ENCODE results near the gene C1orf232.

The C1orf232 gene

GRCh38 chr1:26126321-26127084 is 42.3 kb downstream of the C1orf232 start:
- TF ChIP-seq TEAD4 (IDR thresholded peaks at IDR 0.05) (no peak), CREB1 (IDR thresholded peaks at IDR 0.05; ENCODE audit: low read depth) (no peak), RAD21 (IDR thresholded peaks at IDR 0.05; ENCODE audit: low read depth) (no peak), EP300 (IDR thresholded peaks at IDR 0.05; ENCODE audit: borderline replicate concordance) (no peak), FOXM1 (IDR thresholded peaks at IDR 0.05; ENCODE audit: borderline replicate concordance, low read depth) (peak; percentile 96), MAX (IDR thresholded peaks at IDR 0.05) (no peak), USF1 (IDR thresholded peaks at IDR 0.05) (no peak), YY1 (IDR thresholded peaks at IDR 0.05; ENCODE audit: low read depth) (no peak), TAF1 (IDR thresholded peaks at IDR 0.05; ENCODE audit: low read depth) (no peak), EGR1 (IDR thresholded peaks at IDR 0.05) (no peak), CEBPB (IDR thresholded peaks at IDR 0.05) (peak; percentile 71), NFIC (IDR thresholded peaks at IDR 0.05) (no peak), TCF12 (IDR thresholded peaks at IDR 0.05; ENCODE audit: low read depth) (0 out of 2 replicates have a peak, but pooled peaks have one; percentile 14), ZBTB7A (IDR thresholded peaks at IDR 0.05; ENCODE audit: low read depth) (no peak)
- TF ChIP-seq, protein P1, sequence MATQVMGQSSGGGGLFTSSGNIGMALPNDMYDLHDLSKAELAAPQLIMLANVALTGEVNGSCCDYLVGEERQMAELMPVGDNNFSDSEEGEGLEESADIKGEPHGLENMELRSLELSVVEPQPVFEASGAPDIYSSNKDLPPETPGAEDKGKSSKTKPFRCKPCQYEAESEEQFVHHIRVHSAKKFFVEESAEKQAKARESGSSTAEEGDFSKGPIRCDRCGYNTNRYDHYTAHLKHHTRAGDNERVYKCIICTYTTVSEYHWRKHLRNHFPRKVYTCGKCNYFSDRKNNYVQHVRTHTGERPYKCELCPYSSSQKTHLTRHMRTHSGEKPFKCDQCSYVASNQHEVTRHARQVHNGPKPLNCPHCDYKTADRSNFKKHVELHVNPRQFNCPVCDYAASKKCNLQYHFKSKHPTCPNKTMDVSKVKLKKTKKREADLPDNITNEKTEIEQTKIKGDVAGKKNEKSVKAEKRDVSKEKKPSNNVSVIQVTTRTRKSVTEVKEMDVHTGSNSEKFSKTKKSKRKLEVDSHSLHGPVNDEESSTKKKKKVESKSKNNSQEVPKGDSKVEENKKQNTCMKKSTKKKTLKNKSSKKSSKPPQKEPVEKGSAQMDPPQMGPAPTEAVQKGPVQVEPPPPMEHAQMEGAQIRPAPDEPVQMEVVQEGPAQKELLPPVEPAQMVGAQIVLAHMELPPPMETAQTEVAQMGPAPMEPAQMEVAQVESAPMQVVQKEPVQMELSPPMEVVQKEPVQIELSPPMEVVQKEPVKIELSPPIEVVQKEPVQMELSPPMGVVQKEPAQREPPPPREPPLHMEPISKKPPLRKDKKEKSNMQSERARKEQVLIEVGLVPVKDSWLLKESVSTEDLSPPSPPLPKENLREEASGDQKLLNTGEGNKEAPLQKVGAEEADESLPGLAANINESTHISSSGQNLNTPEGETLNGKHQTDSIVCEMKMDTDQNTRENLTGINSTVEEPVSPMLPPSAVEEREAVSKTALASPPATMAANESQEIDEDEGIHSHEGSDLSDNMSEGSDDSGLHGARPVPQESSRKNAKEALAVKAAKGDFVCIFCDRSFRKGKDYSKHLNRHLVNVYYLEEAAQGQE (IDR thresholded peaks at IDR 0.05; ENCODE audit: low read depth) = no peak

DNA sequence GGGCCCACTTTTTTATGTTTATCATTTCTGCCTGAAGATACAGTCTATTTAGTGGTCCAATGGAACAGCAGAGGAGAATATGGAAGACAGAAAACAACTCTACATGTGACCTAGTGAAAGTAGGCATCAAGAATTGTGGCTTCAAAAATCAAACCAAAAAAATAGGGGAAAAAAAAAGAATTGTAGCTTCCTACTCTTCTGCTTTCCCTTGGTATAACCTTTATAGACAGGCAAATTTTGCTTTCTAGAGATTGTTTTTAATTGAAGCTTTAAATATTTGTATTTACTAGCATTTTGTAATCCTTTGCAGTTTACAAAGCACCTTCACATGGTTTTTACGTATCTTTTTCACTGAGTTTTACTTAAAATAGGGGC is 42.8 kb downstream of the C1orf232 start:
- TF ChIP-seq RAD21 (IDR thresholded peaks at IDR 0.05; ENCODE audit: low read depth) (no peak), TAF1 (IDR thresholded peaks at IDR 0.05; ENCODE audit: low read depth) (no peak), FOXM1 (IDR thresholded peaks at IDR 0.05; ENCODE audit: borderline replicate concordance, low read depth) (no peak), USF1 (IDR thresholded peaks at IDR 0.05) (no peak), YY1 (IDR thresholded peaks at IDR 0.05; ENCODE audit: low read depth) (no peak), EGR1 (IDR thresholded peaks at IDR 0.05) (no peak), NFIC (IDR thresholded peaks at IDR 0.05) (no peak), ZBTB7A (IDR thresholded peaks at IDR 0.05; ENCODE audit: low read depth) (no peak), EP300 (IDR thresholded peaks at IDR 0.05; ENCODE audit: borderline replicate concordance) (no peak), MAX (IDR thresholded peaks at IDR 0.05) (no peak), CREB1 (IDR thresholded peaks at IDR 0.05; ENCODE audit: low read depth) (no peak), TCF12 (IDR thresholded peaks at IDR 0.05; ENCODE audit: low read depth) (no peak), TEAD4 (IDR thresholded peaks at IDR 0.05) (no peak), CEBPB (IDR thresholded peaks at IDR 0.05) (no peak)
- TF ChIP-seq, protein P1 (IDR thresholded peaks at IDR 0.05; ENCODE audit: low read depth) = no peak

GRCh38 chr1:26125382-26125781 is 43.4 kb downstream of the C1orf232 start:
- TF ChIP-seq CEBPB (IDR thresholded peaks at IDR 0.05) (no peak), YY1 (IDR thresholded peaks at IDR 0.05; ENCODE audit: low read depth) (no peak), EGR1 (IDR thresholded peaks at IDR 0.05) (no peak), RAD21 (IDR thresholded peaks at IDR 0.05; ENCODE audit: low read depth) (no peak)

GRCh38 chr1:26124418-26125331 is 44.1 kb downstream of the C1orf232 start:
- TF ChIP-seq NFIC (IDR thresholded peaks at IDR 0.05) (no peak), RAD21 (IDR thresholded peaks at IDR 0.05; ENCODE audit: low read depth) (no peak), CREB1 (IDR thresholded peaks at IDR 0.05; ENCODE audit: low read depth) (no peak), ZBTB7A (IDR thresholded peaks at IDR 0.05; ENCODE audit: low read depth) (no peak), YY1 (IDR thresholded peaks at IDR 0.05; ENCODE audit: low read depth) (no peak), TAF1 (IDR thresholded peaks at IDR 0.05; ENCODE audit: low read depth) (no peak), TEAD4 (IDR thresholded peaks at IDR 0.05) (no peak), USF1 (IDR thresholded peaks at IDR 0.05) (no peak), FOXM1 (IDR thresholded peaks at IDR 0.05; ENCODE audit: borderline replicate concordance, low read depth) (no peak), CEBPB (IDR thresholded peaks at IDR 0.05) (no peak), TCF12 (IDR thresholded peaks at IDR 0.05; ENCODE audit: low read depth) (no peak), EP300 (IDR thresholded peaks at IDR 0.05; ENCODE audit: borderline replicate concordance) (no peak), MAX (IDR thresholded peaks at IDR 0.05) (no peak), EGR1 (IDR thresholded peaks at IDR 0.05) (no peak)
- TF ChIP-seq, protein P1 (IDR thresholded peaks at IDR 0.05; ENCODE audit: low read depth) = no peak
